T-helper 1 cell treated with Interleukin-12 subunit alpha and Interleukin-12 subunit beta and Interleukin-4 antibody, amounts not matched to agents 30 μg/mL and 1 μg/mL, for 36 hours (primary cell): ENCODE data around the gene INTS6.

Experiments
- H3K27ac Mint-ChIP-seq: one replicate; pipeline ENCODE4 v1.8.0; 2021; ENCODE audit warnings: mild to moderate bottlenecking, mixed read lengths
- H3K27me3 Mint-ChIP-seq: one replicate; pipeline ENCODE4 v1.8.0; 2021; ENCODE audit warnings: low read depth, mixed read lengths
- H3K36me3 Mint-ChIP-seq: one replicate; pipeline ENCODE4 v1.8.0; 2021; ENCODE audit warnings: low read depth, mixed read lengths
- H3K4me1 Mint-ChIP-seq: one replicate; pipeline ENCODE4 v1.8.0; 2021; ENCODE audit warnings: low read depth, mixed read lengths
- H3K4me3 Mint-ChIP-seq: one replicate; pipeline ENCODE4 v1.8.0; 2021; ENCODE audit warnings: mild to moderate bottlenecking, moderate library complexity, mixed read lengths
- H3K9me3 Mint-ChIP-seq: one replicate; pipeline ENCODE4 v1.8.0; 2021; ENCODE audit warnings: mixed read lengths

INTS6 gene

DNA sequence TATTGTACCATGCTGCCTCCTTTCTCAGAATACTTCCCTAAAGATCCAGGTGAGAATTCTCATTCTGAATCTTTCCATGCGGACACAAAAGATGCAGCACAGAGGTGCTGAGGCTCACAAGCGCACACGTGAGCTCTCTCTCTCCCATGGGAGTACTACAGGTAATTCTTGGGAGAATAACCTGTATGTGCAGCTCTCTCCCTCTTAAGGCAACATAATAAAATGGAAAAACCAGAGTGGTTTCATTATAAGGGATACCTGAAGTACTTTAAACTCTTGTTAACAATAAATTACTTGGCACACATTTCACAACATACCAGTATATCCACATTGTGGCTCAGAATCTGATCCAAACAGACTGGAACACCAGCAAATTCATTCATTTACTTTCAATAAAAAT is 40.4 kb downstream of the INTS6 start:
- no peak overlapping the region for H3K27ac Mint-ChIP-seq
- H3K27me3 Mint-ChIP-seq = no peaks in the 10 kb centered on the region
- H3K36me3 Mint-ChIP-seq = peaks cover 32% of the 10 kb centered on the region
- H3K9me3 Mint-ChIP-seq = peaks cover 17% of the 10 kb centered on the region
- H3K4me1 Mint-ChIP-seq = peaks cover 18% of the 10 kb centered on the region
- H3K4me3 Mint-ChIP-seq = no peak overlapping the region

DNA sequence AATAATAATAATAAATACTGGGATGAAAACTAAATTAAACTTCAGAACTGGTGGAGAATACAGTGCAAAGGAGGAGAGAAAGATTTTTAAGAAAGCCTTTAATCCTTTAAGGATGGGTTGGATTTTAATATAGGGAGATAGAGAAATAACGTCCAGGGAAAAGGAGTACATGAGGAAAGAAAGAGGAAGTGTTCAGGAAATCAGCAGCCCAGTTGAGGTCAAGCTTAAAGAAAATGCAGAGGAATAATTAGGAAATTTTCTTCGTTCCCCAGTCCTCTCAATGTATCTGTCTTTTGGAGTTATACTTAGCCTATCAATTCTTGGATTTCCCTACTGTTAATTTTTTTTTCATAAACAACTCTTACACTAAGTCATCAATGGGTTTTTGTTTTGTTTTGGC is 47.7 kb downstream of the INTS6 start:
- Mint-ChIP-seq H3K36me3 (peaks cover 36% of the 10 kb centered on the region), H3K4me3 (no peak overlapping the region), H3K4me1 (peaks cover 15% of the 10 kb centered on the region), H3K27ac (no peak overlapping the region), H3K27me3 (no peaks in the 10 kb centered on the region), H3K9me3 (peaks cover 4% of the 10 kb centered on the region)

GRCh38 chr13:51397262-51397941 is 55.4 kb downstream of the INTS6 start:
- Mint-ChIP-seq H3K36me3 (peaks cover 19% of the 10 kb centered on the region), H3K27me3 (no peaks in the 10 kb centered on the region), H3K27ac (no peak overlapping the region), H3K9me3 (no peaks in the 10 kb centered on the region), H3K4me1 (peaks cover 23% of the 10 kb centered on the region), H3K4me3 (no peak overlapping the region)

DNA sequence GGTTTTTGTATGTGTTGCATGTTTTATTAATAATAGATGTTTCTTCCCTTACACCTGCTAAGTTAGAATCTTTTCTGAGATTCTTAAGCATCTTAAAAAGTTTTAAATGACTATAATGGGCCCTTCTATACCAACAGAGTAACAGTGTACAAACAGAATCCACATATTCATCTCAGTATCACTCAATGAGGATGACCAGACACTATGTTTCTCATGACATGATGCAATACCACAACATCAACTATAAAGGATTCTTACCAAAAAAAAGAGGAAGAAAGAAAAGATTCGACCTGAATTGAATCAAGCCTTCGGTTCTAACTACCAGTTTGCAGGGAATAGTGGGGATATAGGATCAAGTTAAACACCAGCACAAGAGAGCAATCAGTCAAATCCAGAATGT is 56.5 kb downstream of the INTS6 start:
- H3K27me3 Mint-ChIP-seq = no peaks in the 10 kb centered on the region
- no peak overlapping the region for H3K4me3 Mint-ChIP-seq
- H3K4me1 Mint-ChIP-seq = peaks cover 25% of the 10 kb centered on the region
- H3K36me3 Mint-ChIP-seq = peaks cover 21% of the 10 kb centered on the region
- H3K27ac Mint-ChIP-seq = no peak overlapping the region
- H3K9me3 Mint-ChIP-seq = no peaks in the 10 kb centered on the region

- Mint-ChIP-seq H3K27ac (no peak overlapping the region), H3K4me3 (no peak overlapping the region), H3K9me3 (no peaks in the 10 kb centered on the region), H3K36me3 (peaks cover 16% of the 10 kb centered on the region), H3K4me1 (peaks cover 21% of the 10 kb centered on the region), H3K27me3 (no peaks in the 10 kb centered on the region)
Observed at GRCh38 chr13:51394724-51395123, 58.1 kb downstream of the INTS6 start.

- Mint-ChIP-seq H3K4me1 (peaks cover 5% of the 10 kb centered on the region), H3K27ac (no peak overlapping the region), H3K36me3 (peaks cover 22% of the 10 kb centered on the region), H3K4me3 (no peak overlapping the region), H3K9me3 (no peaks in the 10 kb centered on the region), H3K27me3 (no peaks in the 10 kb centered on the region)
Observed at GRCh38 chr13:51385114-51385513, 67.7 kb downstream of the INTS6 start.

DNA sequence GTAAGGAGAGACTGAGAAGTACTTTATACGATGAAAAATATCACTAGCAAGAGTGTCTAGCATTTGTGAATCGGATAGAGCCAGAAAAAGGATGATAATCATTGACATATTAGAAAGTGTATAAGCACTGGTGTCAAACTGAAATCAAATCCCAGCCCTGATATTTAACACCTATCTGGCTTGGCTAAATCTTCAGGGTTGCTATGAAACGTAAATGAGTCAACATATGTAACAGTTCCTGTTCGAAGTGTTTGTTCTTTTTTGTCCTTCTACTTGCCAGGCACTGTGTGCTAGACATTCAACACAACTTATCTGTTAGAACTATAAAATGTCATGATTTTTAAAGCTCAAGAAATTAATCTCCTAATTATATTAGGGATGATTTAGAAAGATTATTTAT is 72.6 kb downstream of the INTS6 start:
- Mint-ChIP-seq H3K27me3 (no peaks in the 10 kb centered on the region), H3K4me1 (no peaks in the 10 kb centered on the region), H3K36me3 (peaks cover 37% of the 10 kb centered on the region), H3K27ac (no peak overlapping the region), H3K4me3 (no peak overlapping the region), H3K9me3 (no peaks in the 10 kb centered on the region)

DNA sequence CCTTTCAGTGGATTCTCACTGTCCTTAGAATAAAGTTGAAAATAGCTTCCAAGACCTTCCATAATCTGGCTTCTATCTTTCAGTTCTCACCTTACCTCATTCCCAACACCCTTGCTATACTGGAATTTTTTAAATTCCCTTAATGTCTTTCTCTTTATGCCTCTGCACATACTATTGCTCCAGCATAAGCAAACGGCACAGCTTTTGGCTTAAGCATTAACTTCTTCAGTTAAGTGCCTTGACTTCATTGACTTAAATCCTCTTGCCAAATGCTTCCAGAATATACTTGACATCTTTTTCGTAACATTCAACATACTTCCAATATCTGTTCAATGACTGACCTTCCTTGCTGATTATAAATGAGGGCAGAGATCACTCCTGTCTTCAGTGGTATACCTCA is 79.4 kb downstream of the INTS6 start:
- H3K27me3 Mint-ChIP-seq = no peaks in the 10 kb centered on the region
- H3K4me3 Mint-ChIP-seq = no peak overlapping the region
- H3K36me3 Mint-ChIP-seq = peaks cover 34% of the 10 kb centered on the region
- peaks cover 3% of the 10 kb centered on the region for H3K4me1 Mint-ChIP-seq
- H3K9me3 Mint-ChIP-seq = no peaks in the 10 kb centered on the region
- no peak overlapping the region for H3K27ac Mint-ChIP-seq

DNA sequence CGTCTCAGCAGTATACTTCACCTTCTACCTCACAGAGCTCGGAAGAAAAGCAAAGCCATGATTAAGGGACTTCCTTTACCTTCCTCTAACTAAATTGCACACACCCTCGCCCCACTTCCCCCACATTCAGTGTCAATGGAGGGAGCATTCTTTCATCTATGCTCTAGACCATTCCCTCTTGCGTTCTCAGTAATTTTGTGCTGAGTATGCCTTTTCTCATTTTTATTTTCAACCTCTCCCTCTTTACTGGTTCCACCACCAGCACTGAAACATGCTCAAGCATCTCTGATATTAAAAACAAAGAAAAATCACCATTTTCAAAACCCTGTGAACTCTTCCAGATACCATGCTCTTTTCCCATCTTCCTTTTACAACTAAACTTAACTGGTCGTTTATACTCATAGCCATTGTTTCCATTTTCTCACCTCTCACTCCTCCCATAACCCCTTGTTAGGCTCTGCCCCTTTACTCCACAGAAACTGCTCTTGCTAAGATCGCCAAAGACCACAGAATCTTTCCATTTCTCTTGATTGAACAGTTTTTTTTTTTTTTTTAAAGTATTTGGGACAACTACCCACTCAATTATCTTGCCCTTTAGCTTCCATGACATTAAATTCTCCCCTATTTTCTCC is 81.0 kb downstream of the INTS6 start:
- Mint-ChIP-seq H3K9me3 (no peaks in the 10 kb centered on the region), H3K36me3 (peaks cover 26% of the 10 kb centered on the region), H3K4me1 (peaks cover 3% of the 10 kb centered on the region), H3K27me3 (no peaks in the 10 kb centered on the region), H3K4me3 (no peak overlapping the region), H3K27ac (no peak overlapping the region)

DNA sequence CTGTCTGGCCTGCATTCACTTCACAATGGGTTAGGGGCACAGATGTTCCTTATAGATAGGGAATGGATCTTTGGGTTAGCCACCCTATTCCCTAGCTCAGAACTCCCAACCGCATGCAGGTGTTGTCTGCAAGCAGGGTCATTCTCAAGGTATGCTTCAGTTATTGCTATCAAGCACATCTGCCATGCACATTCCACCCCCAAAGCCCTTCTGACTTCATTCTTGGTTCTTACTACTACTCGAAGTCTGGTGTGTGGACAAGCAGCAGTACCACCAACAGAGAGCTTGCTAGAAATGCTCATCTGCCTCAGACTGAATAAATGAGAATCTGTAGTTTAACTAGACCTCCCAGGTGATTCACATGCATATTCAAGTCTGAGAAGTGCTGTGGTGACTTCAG is 82.0 kb downstream of the INTS6 start:
- no peak overlapping the region for H3K4me3 Mint-ChIP-seq
- no peak overlapping the region for H3K27ac Mint-ChIP-seq
- H3K9me3 Mint-ChIP-seq = no peaks in the 10 kb centered on the region
- H3K27me3 Mint-ChIP-seq = no peaks in the 10 kb centered on the region
- peaks cover 24% of the 10 kb centered on the region for H3K36me3 Mint-ChIP-seq
- peaks cover 3% of the 10 kb centered on the region for H3K4me1 Mint-ChIP-seq

GRCh38 chr13:51370116-51370515 is 82.7 kb downstream of the INTS6 start:
- Mint-ChIP-seq H3K27me3 (no peaks in the 10 kb centered on the region), H3K9me3 (no peaks in the 10 kb centered on the region), H3K4me1 (peaks cover 3% of the 10 kb centered on the region), H3K27ac (no peak overlapping the region), H3K4me3 (no peak overlapping the region), H3K36me3 (peaks cover 22% of the 10 kb centered on the region)

DNA sequence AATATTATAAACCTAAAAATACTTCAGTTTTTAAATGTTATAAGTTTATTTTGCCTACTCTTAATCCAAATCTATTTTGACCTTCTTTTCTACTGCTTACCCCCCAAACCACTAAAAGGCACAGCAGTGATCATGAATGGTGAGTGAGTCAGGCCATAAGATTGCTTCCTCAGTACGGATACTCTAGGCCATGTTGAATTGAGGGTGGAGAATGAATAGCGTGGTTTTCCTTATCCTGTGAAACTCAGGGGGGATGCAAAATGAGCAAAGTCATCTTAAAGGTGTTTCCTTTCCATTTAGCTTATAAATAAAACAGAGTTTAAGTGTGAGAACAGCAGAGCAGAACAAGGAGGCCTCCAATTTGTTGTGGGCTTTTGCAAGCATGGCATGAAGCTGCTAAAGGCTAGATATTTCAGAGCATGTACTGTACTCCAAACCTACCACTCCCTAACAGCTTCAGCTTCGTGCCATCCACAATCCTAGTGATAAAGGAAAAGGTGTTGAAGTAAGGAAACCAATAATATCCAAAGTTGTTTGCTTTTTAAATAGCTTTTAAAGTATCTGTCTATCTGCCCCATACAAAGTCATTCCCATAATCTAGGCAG is 88.3 kb downstream of the INTS6 start:
- Mint-ChIP-seq H3K27ac (no peak overlapping the region), H3K4me3 (no peak overlapping the region), H3K36me3 (peaks cover 44% of the 10 kb centered on the region)

DNA sequence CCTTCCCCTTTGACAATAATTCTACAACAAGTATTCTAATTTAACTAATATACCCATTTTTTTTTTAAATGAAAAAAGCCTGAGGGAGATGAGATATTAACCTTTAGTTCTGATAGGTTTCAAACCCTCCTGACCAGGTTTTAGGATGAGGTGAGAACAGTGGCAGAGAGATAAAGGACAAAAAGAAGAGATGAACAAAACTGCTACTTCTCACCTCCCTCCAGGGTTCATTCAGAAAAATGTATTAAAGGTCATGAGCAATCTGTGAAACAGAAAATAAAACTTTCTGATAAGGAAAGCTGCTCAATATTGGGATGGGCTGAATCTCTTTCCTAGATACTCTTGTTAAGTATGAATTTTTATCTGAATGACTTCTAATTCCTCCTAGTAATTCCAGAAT is 89.2 kb downstream of the INTS6 start:
- H3K9me3 Mint-ChIP-seq = no peaks in the 10 kb centered on the region
- H3K4me3 Mint-ChIP-seq = no peak overlapping the region
- H3K4me1 Mint-ChIP-seq = peaks cover 3% of the 10 kb centered on the region
- peaks cover 38% of the 10 kb centered on the region for H3K36me3 Mint-ChIP-seq
- no peak overlapping the region for H3K27ac Mint-ChIP-seq
- H3K27me3 Mint-ChIP-seq = no peaks in the 10 kb centered on the region

More for the DNA sequence above, 88.3 kb downstream of the INTS6 start:
- no peaks in the 10 kb centered on the region for H3K27me3 Mint-ChIP-seq
- H3K4me1 Mint-ChIP-seq = peaks cover 3% of the 10 kb centered on the region
- no peaks in the 10 kb centered on the region for H3K9me3 Mint-ChIP-seq

GRCh38 chr13:51361106-51361505 is 91.7 kb downstream of the INTS6 start:
- Mint-ChIP-seq H3K9me3 (no peaks in the 10 kb centered on the region), H3K4me3 (no peak overlapping the region), H3K36me3 (peaks cover 35% of the 10 kb centered on the region), H3K27ac (no peak overlapping the region), H3K4me1 (peaks cover 3% of the 10 kb centered on the region), H3K27me3 (no peaks in the 10 kb centered on the region)

DNA sequence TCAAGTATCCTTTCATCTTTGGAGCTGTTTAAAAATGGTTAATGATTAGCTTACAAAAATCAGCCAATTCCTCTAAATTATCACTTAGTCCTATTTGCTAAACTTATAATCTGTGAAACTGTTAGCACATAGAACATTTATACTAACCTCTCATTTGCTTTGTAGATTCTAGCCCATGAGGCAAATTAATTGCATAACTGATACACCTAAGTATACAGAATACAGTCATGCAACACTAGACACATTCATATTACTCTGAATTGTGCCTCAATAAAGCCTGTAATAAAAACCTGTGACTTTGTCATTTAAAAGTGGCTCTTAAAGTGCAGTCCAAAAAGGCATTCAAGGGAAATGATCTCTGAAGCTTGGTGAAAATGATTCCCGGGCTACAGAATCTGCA is 92.3 kb downstream of the INTS6 start:
- peaks cover 35% of the 10 kb centered on the region for H3K36me3 Mint-ChIP-seq
- H3K4me1 Mint-ChIP-seq = peaks cover 3% of the 10 kb centered on the region
- no peaks in the 10 kb centered on the region for H3K27me3 Mint-ChIP-seq
- H3K27ac Mint-ChIP-seq = no peak overlapping the region
- H3K9me3 Mint-ChIP-seq = no peaks in the 10 kb centered on the region
- no peak overlapping the region for H3K4me3 Mint-ChIP-seq
